SW 1271 (cell line): ENCODE results near the gene PRX.
"Not testable (repeated sequence)": the region's sequence is repeated elsewhere in the genome, so short reads cannot be mapped to it uniquely, and the experiment has no call there.

Source experiments
- DNase-seq, 2 experiments: peaks; one replicate each; lab custom pipeline; 2025; lab: John Stamatoyannopoulos, UW

The PRX gene

GRCh38 chr19:40441719-40442253 is 28.6 kb upstream of the PRX start:
- no peak for DNase-seq

GRCh38 chr19:40438284-40438683 is 25.1 kb upstream of the PRX start:
- no peak for DNase-seq

- peak; percentile 69 to 74 for DNase-seq
Observed at GRCh38 chr19:40433391-40434216, 20.4 kb upstream of the PRX start.

GRCh38 chr19:40432760-40433159 is 19.6 kb upstream of the PRX start:
- DNase-seq, result not testable (repeated sequence)

GRCh38 chr19:40431698-40432097 is 18.5 kb upstream of the PRX start:
- no peak for DNase-seq

GRCh38 chr19:40430242-40430641 is 17.1 kb upstream of the PRX start:
- DNase-seq, result not testable (repeated sequence)

- DNase-seq, result not testable (repeated sequence)
Observed at GRCh38 chr19:40428197-40428596, 15.0 kb upstream of the PRX start.

- peak; percentile 87 to 97 for DNase-seq
Observed at GRCh38 chr19:40425450-40426287, 12.5 kb upstream of the PRX start, which contains the start of gene SERTAD1. SERTAD1 (minus strand) TSS chr19:40425992; CDS start chr19:40423546, 2,446 bp downstream.

GRCh38 chr19:40424637-40425449 is 11.7 kb upstream of the PRX start:
- DNase-seq, result peak in 1 of 2 experiments; percentile 36

GRCh38 chr19:40423938-40424337 is 10.8 kb upstream of the PRX start:
- no peak for DNase-seq

- DNase-seq, result no peak
Observed at GRCh38 chr19:40422748-40423566, 9.8 kb upstream of the PRX start.

- no peak for DNase-seq
Observed at GRCh38 chr19:40421993-40422747, 9.0 kb upstream of the PRX start.

- DNase-seq, result peak; percentile 79 to 85
Observed at GRCh38 chr19:40420766-40421765, 7.9 kb upstream of the PRX start.

- DNase-seq, result no peak
Observed at GRCh38 chr19:40420451-40420765, 7.2 kb upstream of the PRX start.

- DNase-seq, result no peak
Observed at GRCh38 chr19:40419780-40420179, 6.6 kb upstream of the PRX start.

- DNase-seq, result no peak
Observed at GRCh38 chr19:40419066-40419612, 6.0 kb upstream of the PRX start.

GRCh38 chr19:40418040-40418439 is 4.9 kb upstream of the PRX start:
- DNase-seq, result no peak

GRCh38 chr19:40417643-40417981 is 4.4 kb upstream of the PRX start:
- DNase-seq, result no peak
